K562 (cell line): ENCODE results near the gene NTM.

Experiments used
- BCOR ChIP-seq: fragments of 450-650 bp; IDR thresholded peaks from 2 replicates; pipeline ENCODE4 v1.6.1; 2016
- BRCA1 ChIP-seq, 2 experiments: fragments of 450-650 bp in 1 of 2; sonication (generic) in 1 of 2; formaldehyde crosslinking in 1 of 2; IDR thresholded peaks; 2 replicates each; pipeline versions ENCODE4 v1.5.0 to v1.6.1; 2017 to 2020; ENCODE audit warnings: mild to moderate bottlenecking in 1 of 2, missing genetic modification reagents in 1 of 2
- HDAC2 ChIP-seq: fragments of 450-650 bp; IDR thresholded peaks from 2 replicates; pipeline ENCODE4 v1.6.1; 2016; ENCODE audit warnings: mild to moderate bottlenecking
- KLF10 ChIP-seq: fragments of 250-450 bp; sonication (Bioruptor Pico); IDR thresholded peaks from 2 replicates; pipeline ENCODE4 v1.6.1; 2021; ENCODE audit warnings: matching md5 sums
- MXI1 ChIP-seq: IDR thresholded peaks from 2 replicates; pipeline ENCODE4 v1.6.1; 2011; ENCODE audit warnings: low read depth, mild to moderate bottlenecking, improper control_type of control experiment, low read length
- POLR2AphosphoS2 ChIP-seq: IDR thresholded peaks from 2 replicates; pipeline ENCODE4 v1.6.1; 2012; ENCODE audit warnings: low read length, improper control_type of control experiment
- TF ChIP-seq, protein P1 (sequence below), 3 experiments: fragments of 200-800 bp in 1 of 3; fragments of 250-450 bp in 1 of 3; fragments of 450-650 bp in 1 of 3; sonication (Bioruptor Pico) in 1 of 3; sonication (Bioruptor generic) in 1 of 3; formaldehyde crosslinking in 1 of 3; IDR thresholded peaks; 2 replicates each; pipeline versions ENCODE4 v1.6.1 to v1.8.0; 2016 to 2022; ENCODE audit warnings: mild to moderate bottlenecking in 2 of 3, missing genetic modification characterization in 2 of 3, missing compliant biosample characterization in 1 of 3, moderate library complexity in 1 of 3

GRCh38 chr11:131945706-131946105 is 575.3 kb downstream of the NTM start:
- TF ChIP-seq BCOR (no peak), MXI1 (no peak), POLR2AphosphoS2 (no peak), HDAC2 (no peak), BRCA1 (IDR thresholded peaks at IDR 0.05) (no peak), BRCA1 (CRISPR knock-in tag; IDR thresholded peaks at IDR 0.05) (no peak), KLF10 (CRISPR knock-in tag) (no peak)
- TF ChIP-seq, protein P1, sequence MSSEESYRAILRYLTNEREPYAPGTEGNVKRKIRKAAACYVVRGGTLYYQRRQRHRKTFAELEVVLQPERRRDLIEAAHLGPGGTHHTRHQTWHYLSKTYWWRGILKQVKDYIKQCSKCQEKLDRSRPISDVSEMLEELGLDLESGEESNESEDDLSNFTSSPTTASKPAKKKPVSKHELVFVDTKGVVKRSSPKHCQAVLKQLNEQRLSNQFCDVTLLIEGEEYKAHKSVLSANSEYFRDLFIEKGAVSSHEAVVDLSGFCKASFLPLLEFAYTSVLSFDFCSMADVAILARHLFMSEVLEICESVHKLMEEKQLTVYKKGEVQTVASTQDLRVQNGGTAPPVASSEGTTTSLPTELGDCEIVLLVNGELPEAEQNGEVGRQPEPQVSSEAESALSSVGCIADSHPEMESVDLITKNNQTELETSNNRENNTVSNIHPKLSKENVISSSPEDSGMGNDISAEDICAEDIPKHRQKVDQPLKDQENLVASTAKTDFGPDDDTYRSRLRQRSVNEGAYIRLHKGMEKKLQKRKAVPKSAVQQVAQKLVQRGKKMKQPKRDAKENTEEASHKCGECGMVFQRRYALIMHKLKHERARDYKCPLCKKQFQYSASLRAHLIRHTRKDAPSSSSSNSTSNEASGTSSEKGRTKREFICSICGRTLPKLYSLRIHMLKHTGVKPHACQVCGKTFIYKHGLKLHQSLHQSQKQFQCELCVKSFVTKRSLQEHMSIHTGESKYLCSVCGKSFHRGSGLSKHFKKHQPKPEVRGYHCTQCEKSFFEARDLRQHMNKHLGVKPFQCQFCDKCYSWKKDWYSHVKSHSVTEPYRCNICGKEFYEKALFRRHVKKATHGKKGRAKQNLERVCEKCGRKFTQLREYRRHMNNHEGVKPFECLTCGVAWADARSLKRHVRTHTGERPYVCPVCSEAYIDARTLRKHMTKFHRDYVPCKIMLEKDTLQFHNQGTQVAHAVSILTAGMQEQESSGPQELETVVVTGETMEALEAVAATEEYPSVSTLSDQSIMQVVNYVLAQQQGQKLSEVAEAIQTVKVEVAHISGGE (CRISPR knock-in tag; IDR thresholded peaks at IDR 0.05): no peak
